WTC11 (cell line): ENCODE data around the gene MUSTN1. TPM values are rescaled to one million over a fixed set of nuclear protein-coding genes. Genes with fewer than 3 reads are reported as not detected.
A peak's percentile ranks its signal among the peaks of the same experiment; 100 is the strongest.

ENCODE experiments used
- ATAC-seq: fragments of 200-7000 bp; cut with Tn5 transposase; 2 replicates; pipeline ENCODE4 v1.10.0; 2021; ENCODE audit warnings: mild to moderate bottlenecking, moderate library complexity
- CTCF ChIA-PET: fragments of 300-600 bp; sonication (Branson Sonifier 250); formaldehyde crosslinking; loops from one replicate; lab custom pipeline; 2021; ENCODE audit warnings: antibody characterized with exemption; lab: Charles Lee
- POLR2A ChIA-PET: fragments of 350-600 bp; sonication (Branson Sonifier 250); formaldehyde crosslinking; loops from one replicate; lab custom pipeline; 2021; ENCODE audit warnings: antibody characterized with exemption; lab: Charles Lee
- DNase-seq: peaks from one replicate; pipeline ENCODE4 v3.0.0; 2021; ENCODE audit warnings: low spot score
- H3K27ac Mint-ChIP-seq: 2 replicates; pipeline ENCODE4 v1.8.0; 2021; ENCODE audit warnings: mixed read lengths
- H3K27me3 Mint-ChIP-seq: 2 replicates; pipeline ENCODE4 v1.8.0; 2021; ENCODE audit warnings: low read depth, mild to moderate bottlenecking, moderate library complexity, mixed read lengths
- H3K36me3 Mint-ChIP-seq: 2 replicates; pipeline ENCODE4 v1.8.0; 2021; ENCODE audit warnings: mixed read lengths
- H3K4me1 Mint-ChIP-seq: 2 replicates; pipeline ENCODE4 v1.8.0; 2022; ENCODE audit warnings: mixed read lengths
- H3K4me3 Mint-ChIP-seq: 2 replicates; pipeline ENCODE4 v1.8.0; 2021; ENCODE audit warnings: mild to moderate bottlenecking, moderate library complexity, mixed read lengths
- H3K9me3 Mint-ChIP-seq: 2 replicates; pipeline ENCODE4 v1.8.0; 2021; ENCODE audit warnings: mixed read lengths
- CREB1 ChIP-seq: sonication (generic); formaldehyde crosslinking; IDR thresholded peaks from 2 replicates; pipeline ENCODE4 v1.8.0; 2023; ENCODE audit warnings: mild to moderate bottlenecking, missing genetic modification reagents
- ERG ChIP-seq: fragments of 250-450 bp; sonication (Bioruptor Pico); IDR thresholded peaks from 2 replicates; pipeline ENCODE4 v1.8.0; 2021; ENCODE audit warnings: mild to moderate bottlenecking
- ESRRA ChIP-seq: sonication (generic); formaldehyde crosslinking; IDR thresholded peaks from 2 replicates; pipeline ENCODE4 v1.8.1; 2022; ENCODE audit warnings: mild to moderate bottlenecking, missing genetic modification reagents, borderline replicate concordance
- FOXP1 ChIP-seq: sonication (generic); formaldehyde crosslinking; IDR thresholded peaks from 2 replicates; pipeline ENCODE4 v1.8.0; 2022; ENCODE audit warnings: missing genetic modification reagents, mild to moderate bottlenecking, moderate library complexity, borderline replicate concordance
- GRHL2 ChIP-seq: fragments of 250-450 bp; sonication (Bioruptor Pico); IDR thresholded peaks from 2 replicates; pipeline ENCODE4 v1.8.0; 2022; ENCODE audit warnings: mild to moderate bottlenecking, moderate library complexity; ENCODE audit not compliant: insufficient replicate concordance, severe bottlenecking
- HMGXB4 ChIP-seq: sonication (generic); formaldehyde crosslinking; IDR thresholded peaks from 2 replicates; pipeline ENCODE4 v1.8.1; 2023; ENCODE audit warnings: mild to moderate bottlenecking, moderate library complexity, missing genetic modification reagents
- IRF1 ChIP-seq: sonication (generic); formaldehyde crosslinking; IDR thresholded peaks from 2 replicates; pipeline ENCODE4 v1.8.0; 2023; ENCODE audit warnings: missing genetic modification reagents
- KAT7 ChIP-seq: sonication (generic); formaldehyde crosslinking; IDR thresholded peaks from 2 replicates; pipeline ENCODE4 v1.8.1; 2023; ENCODE audit warnings: missing genetic modification reagents, mild to moderate bottlenecking, borderline replicate concordance
- MAX ChIP-seq: sonication (generic); formaldehyde crosslinking; IDR thresholded peaks from 2 replicates; pipeline ENCODE4 v1.8.0; 2022; ENCODE audit warnings: mild to moderate bottlenecking, missing genetic modification reagents
- MYBL2 ChIP-seq: sonication (generic); formaldehyde crosslinking; IDR thresholded peaks from 2 replicates; pipeline ENCODE4 v1.8.1; 2023; ENCODE audit warnings: mild to moderate bottlenecking, moderate library complexity, missing genetic modification reagents
- NFE2L1 ChIP-seq: sonication (generic); formaldehyde crosslinking; IDR thresholded peaks from 2 replicates; pipeline ENCODE4 v1.8.1; 2023; ENCODE audit warnings: missing genetic modification reagents
- NFYB ChIP-seq: sonication (generic); formaldehyde crosslinking; conservative IDR thresholded peaks from 2 replicates; pipeline ENCODE4 v1.8.0; 2022; ENCODE audit warnings: low read depth, missing genetic modification reagents
- NR2C2 ChIP-seq: sonication (generic); formaldehyde crosslinking; IDR thresholded peaks from 2 replicates; pipeline ENCODE4 v1.8.0; 2022; ENCODE audit warnings: mild to moderate bottlenecking, missing genetic modification reagents
- OVOL2 ChIP-seq: fragments of 250-450 bp; sonication (Bioruptor Pico); IDR thresholded peaks from 2 replicates; pipeline ENCODE4 v1.9.0; 2021; ENCODE audit warnings: mild to moderate bottlenecking, borderline replicate concordance
- PRRX2 ChIP-seq: fragments of 250-450 bp; sonication (Bioruptor Pico); IDR thresholded peaks from 2 replicates; pipeline ENCODE4 v1.8.0; 2021; ENCODE audit warnings: mild to moderate bottlenecking
- SMAD3 ChIP-seq: sonication (generic); formaldehyde crosslinking; IDR thresholded peaks from 2 replicates; pipeline ENCODE4 v1.8.0; 2022; ENCODE audit warnings: missing genetic modification reagents, mild to moderate bottlenecking, borderline replicate concordance
- TEAD1 ChIP-seq: sonication (generic); formaldehyde crosslinking; IDR thresholded peaks from 2 replicates; pipeline ENCODE4 v1.8.0; 2022; ENCODE audit warnings: mild to moderate bottlenecking, missing genetic modification reagents
- TP53 ChIP-seq: sonication (generic); formaldehyde crosslinking; IDR thresholded peaks from 2 replicates; pipeline ENCODE4 v1.8.1; 2023; ENCODE audit warnings: mild to moderate bottlenecking, missing genetic modification reagents
- ZNF138 ChIP-seq: sonication (generic); formaldehyde crosslinking; conservative IDR thresholded peaks from 2 replicates; pipeline ENCODE4 v1.8.1; 2022; ENCODE audit warnings: mild to moderate bottlenecking, moderate library complexity, missing genetic modification reagents
- ZSCAN18 ChIP-seq: fragments of 250-450 bp; sonication (Bioruptor Pico); IDR thresholded peaks from 2 replicates; pipeline ENCODE4 v2.1.2; 2022; ENCODE audit warnings: mild to moderate bottlenecking, moderate library complexity
- total RNA-seq: library from RNA; stranded (reverse); gene quantifications from 3 replicates; pipeline ENCODE4 v1.2.3, GENCODE V29; 2021

Gene MUSTN1
- total RNA-seq, 1 experiment from 2014 or later, result 4.2 TPM

- TF ChIP-seq HMGXB4 (CRISPR knock-in tag), result no peak
- no peak for TF ChIP-seq ERG
- no peak for TF ChIP-seq TEAD1 (CRISPR knock-in tag)
- TF ChIP-seq SMAD3, result no peak
Measured at GRCh38 chr3:52880047-52880446, 45.2 kb upstream of the MUSTN1 start (continued).

- no peak overlapping the region for H3K27ac Mint-ChIP-seq
- DNase-seq, result no peak
- no peak for ATAC-seq
- CTCF ChIA-PET, result interaction anchor here (0.6 to 2.6 kb wide), 20 partner anchors 10 to 231 kb away, joined by 3 to 19 read pairs (median 4); partner anchors contain the start of gene STIMATE
- TF ChIP-seq NR2C2 (CRISPR knock-in tag) (no peak), NFE2L1 (CRISPR knock-in tag) (no peak), IRF1 (CRISPR knock-in tag) (no peak), CREB1 (CRISPR knock-in tag) (no peak), MYBL2 (no peak), ZSCAN18 (CRISPR knock-in tag) (no peak), NFYB (CRISPR knock-in tag) (no peak), TP53 (CRISPR knock-in tag) (no peak), GRHL2 (no peak), PRRX2 (CRISPR knock-in tag) (no peak), ESRRA (CRISPR knock-in tag) (no peak), FOXP1 (CRISPR knock-in tag) (no peak), OVOL2 (CRISPR knock-in tag) (no peak), KAT7 (CRISPR knock-in tag) (no peak), MAX (CRISPR knock-in tag) (no peak)
- TF ChIP-seq, all 79 proteins: peak for 0
- POLR2A ChIA-PET, result no interaction called here
- no peaks in the 10 kb centered on the region for H3K27me3 Mint-ChIP-seq
- peaks cover under 1% of the 10 kb centered on the region; the same call in 1 of the 2 replicates for H3K9me3 Mint-ChIP-seq
- H3K4me1 Mint-ChIP-seq, result peaks cover 14% of the 10 kb centered on the region
- H3K4me3 Mint-ChIP-seq, result no peak overlapping the region
- peaks cover 2% of the 10 kb centered on the region for H3K36me3 Mint-ChIP-seq
Measured at GRCh38 chr3:52879581-52879980, 44.8 kb upstream of the MUSTN1 start.

- ChIA-PET CTCF (interaction anchor here (0.6 to 2.6 kb wide), 20 partner anchors 10 to 231 kb away, joined by 3 to 19 read pairs (median 4); partner anchors contain the start of gene STIMATE), POLR2A (no interaction called here)
- ATAC-seq (peak; percentile 53; the same call in 1 of the 2 replicates), DNase-seq (no peak)
- Mint-ChIP-seq H3K27me3 (no peaks in the 10 kb centered on the region), H3K36me3 (no peaks in the 10 kb centered on the region), H3K4me3 (no peak overlapping the region), H3K4me1 (peaks cover 18% of the 10 kb centered on the region), H3K9me3 (no peaks in the 10 kb centered on the region), H3K27ac (no peak overlapping the region)
- TF ChIP-seq ZNF138 (no peak), ESRRA (CRISPR knock-in tag) (no peak)
Measured at GRCh38 chr3:52879090-52879489, 44.3 kb upstream of the MUSTN1 start.
